Epithelial cell of proximal tubule (primary cell): Measurements from ENCODE around the gene POU2AF3. TPM values are rescaled to one million over a fixed set of nuclear protein-coding genes. Genes with fewer than 3 reads are reported as not detected.

ENCODE experiments used
- DNase-seq: peaks from one replicate; pipeline ENCODE4 v3.0.0-alpha.2; 2011; ENCODE audit warnings: low read depth
- H3K4me3 ChIP-seq: 2 replicates; pipeline ENCODE4 v1.5.1; 2011; ENCODE audit warnings: low read depth, mild to moderate bottlenecking, low read length
- CTCF ChIP-seq: conservative IDR thresholded peaks from 2 replicates; pipeline ENCODE4 v1.5.1; 2012; ENCODE audit warnings: low read depth, mild to moderate bottlenecking, low read length
- total RNA-seq: library from RNA; depleted of rRNA; stranded (reverse); fragments of >200 nt; gene quantifications from 2 replicates; pipeline ENCODE4 v1.2.3, GENCODE V29; 2015

The POU2AF3 gene
- total RNA-seq, 1 donor from 2014 or later, result 0.69 TPM

GRCh38 chr11:111329306-111330204 is 31.2 kb downstream of the POU2AF3 start:
- no peak for TF ChIP-seq CTCF
- DNase-seq, result no peak
- no peak overlapping the region for H3K4me3 ChIP-seq

GRCh38 chr11:111330234-111330893 is 32.0 kb downstream of the POU2AF3 start:
- no peak for DNase-seq
- no peak overlapping the region for H3K4me3 ChIP-seq
- no peak for TF ChIP-seq CTCF

GRCh38 chr11:111331711-111332479 is 33.5 kb downstream of the POU2AF3 start:
- H3K4me3 ChIP-seq, result no peak overlapping the region
- no peak for TF ChIP-seq CTCF
- no peak for DNase-seq

- TF ChIP-seq CTCF, result no peak
- no peak overlapping the region for H3K4me3 ChIP-seq
- DNase-seq, result no peak
These were observed 36.5 kb downstream of the POU2AF3 start for GRCh38 chr11:111334532-111335502.

GRCh38 chr11:111335549-111335948 is 37.2 kb downstream of the POU2AF3 start:
- no peak overlapping the region for H3K4me3 ChIP-seq
- no peak for DNase-seq
- no peak for TF ChIP-seq CTCF

DNA sequence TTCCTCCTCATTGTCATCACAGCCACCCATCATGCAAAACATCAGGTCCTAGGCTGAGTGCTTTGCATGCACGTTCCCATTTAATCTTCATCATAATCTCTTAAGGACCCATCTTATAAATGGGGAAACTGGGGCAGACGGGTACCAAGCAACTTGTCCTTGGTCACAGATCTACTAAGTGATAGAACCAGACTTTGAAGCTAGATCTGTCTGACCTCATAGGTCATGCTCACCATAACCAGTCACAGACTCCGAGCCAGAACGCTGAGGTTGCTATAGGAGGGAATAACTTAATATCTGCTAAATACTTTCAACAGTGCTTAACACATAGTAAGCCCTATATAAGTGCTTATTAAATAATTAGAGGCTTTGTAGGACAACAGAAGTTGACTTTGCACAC is 37.7 kb downstream of the POU2AF3 start:
- no peak for DNase-seq
- H3K4me3 ChIP-seq, result no peak overlapping the region
- no peak for TF ChIP-seq CTCF
